Peyer's patch (tissue), 4 donors: ENCODE results near the gene SPACA4.

Experiments
- POLR2A ChIP-seq, 2 donors: fragments of 450-650 bp; IDR thresholded peaks; one replicate each; pipeline ENCODE4 v1.5.1; 2017; ENCODE audit warnings: antibody characterized with exemption in 2 of 2, mild to moderate bottlenecking in 2 of 2, moderate library complexity in 2 of 2
- TF ChIP-seq, protein P1 (sequence below), 6 experiments: fragments of 450-650 bp in 4 of 6; fragments of 200-600 bp in 2 of 6; sonication (generic) in 1 of 6; IDR thresholded peaks; one replicate each; pipeline ENCODE4 v1.5.1; 2017 to 2019; ENCODE audit warnings: antibody characterized with exemption in 6 of 6, mild to moderate bottlenecking in 3 of 6, moderate library complexity in 1 of 6

DNA sequence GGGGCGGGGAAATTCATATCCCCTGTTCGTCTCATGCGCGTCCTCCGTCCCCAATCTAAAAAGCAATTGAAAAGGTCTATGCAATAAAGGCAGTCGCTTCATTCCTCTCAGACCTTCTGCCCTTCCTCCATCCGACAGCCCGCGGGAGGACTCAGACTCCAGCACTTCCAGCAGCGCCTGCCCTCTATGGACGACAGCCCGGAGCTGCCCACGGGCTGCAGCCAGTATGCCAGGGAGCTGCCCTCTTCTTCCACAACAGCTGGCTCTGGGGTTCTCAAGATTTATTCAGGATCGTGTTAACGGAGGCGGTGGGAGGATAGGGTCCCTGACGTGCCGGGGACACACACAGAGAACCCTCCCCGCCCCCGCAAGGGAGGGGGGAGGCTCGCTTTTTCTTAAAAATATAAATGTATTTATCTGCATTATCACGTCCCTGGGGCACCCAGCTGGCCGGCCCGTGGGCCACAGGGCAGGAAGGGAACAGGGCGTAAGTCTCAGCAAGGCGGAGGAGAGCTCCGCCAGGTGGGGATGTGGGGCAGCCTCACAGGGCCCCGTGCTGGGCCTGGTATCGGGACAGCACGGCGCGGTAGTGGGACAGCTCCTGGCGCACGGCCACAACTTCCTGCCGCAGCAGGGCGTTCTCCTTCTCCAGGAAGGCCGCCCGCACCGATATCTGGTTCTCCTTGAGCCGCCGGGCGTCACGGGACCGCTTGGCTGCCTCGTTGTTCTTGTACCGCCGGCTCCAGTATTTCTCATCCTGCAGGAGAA lies 23.9 kb downstream of the SPACA4 start:
- TF ChIP-seq POLR2A (IDR thresholded peaks at IDR 0.05) = peak; percentile 4 to 5
- TF ChIP-seq, protein P1, sequence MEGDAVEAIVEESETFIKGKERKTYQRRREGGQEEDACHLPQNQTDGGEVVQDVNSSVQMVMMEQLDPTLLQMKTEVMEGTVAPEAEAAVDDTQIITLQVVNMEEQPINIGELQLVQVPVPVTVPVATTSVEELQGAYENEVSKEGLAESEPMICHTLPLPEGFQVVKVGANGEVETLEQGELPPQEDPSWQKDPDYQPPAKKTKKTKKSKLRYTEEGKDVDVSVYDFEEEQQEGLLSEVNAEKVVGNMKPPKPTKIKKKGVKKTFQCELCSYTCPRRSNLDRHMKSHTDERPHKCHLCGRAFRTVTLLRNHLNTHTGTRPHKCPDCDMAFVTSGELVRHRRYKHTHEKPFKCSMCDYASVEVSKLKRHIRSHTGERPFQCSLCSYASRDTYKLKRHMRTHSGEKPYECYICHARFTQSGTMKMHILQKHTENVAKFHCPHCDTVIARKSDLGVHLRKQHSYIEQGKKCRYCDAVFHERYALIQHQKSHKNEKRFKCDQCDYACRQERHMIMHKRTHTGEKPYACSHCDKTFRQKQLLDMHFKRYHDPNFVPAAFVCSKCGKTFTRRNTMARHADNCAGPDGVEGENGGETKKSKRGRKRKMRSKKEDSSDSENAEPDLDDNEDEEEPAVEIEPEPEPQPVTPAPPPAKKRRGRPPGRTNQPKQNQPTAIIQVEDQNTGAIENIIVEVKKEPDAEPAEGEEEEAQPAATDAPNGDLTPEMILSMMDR (IDR thresholded peaks at IDR 0.05) = peak in 3 of 6 experiments; percentile 23 to 36 (median 24)
